Trophoblast cell (in vitro differentiated cells and primary cell): Measurements from ENCODE around the gene MYNN.

ENCODE experiments used
- DNase-seq, 2 donors: peaks; one replicate each; pipeline ENCODE4 v3.0.0-alpha.2; 2016
- H2AFZ ChIP-seq: 2 replicates; pipeline ENCODE4 v1.6.1; 2013; ENCODE audit warnings: low read length, moderate library complexity, mild to moderate bottlenecking; ENCODE audit not compliant: insufficient read depth, poor library complexity
- H2AK5ac ChIP-seq: 2 replicates; pipeline ENCODE4 v1.6.1; 2013; ENCODE audit warnings: mild to moderate bottlenecking, low read length
- H2BK120ac ChIP-seq: 2 replicates; pipeline ENCODE4 v1.6.1; 2013; ENCODE audit warnings: low read length, mild to moderate bottlenecking, moderate library complexity; ENCODE audit not compliant: insufficient read depth, poor library complexity
- H2BK12ac ChIP-seq: 2 replicates; pipeline ENCODE4 v1.6.1; 2013; ENCODE audit warnings: mild to moderate bottlenecking, low read length, moderate library complexity
- H2BK5ac ChIP-seq: 2 replicates; pipeline ENCODE4 v1.6.1; 2013; ENCODE audit warnings: low read length, low read depth, moderate library complexity, mild to moderate bottlenecking; ENCODE audit not compliant: poor library complexity
- H3K14ac ChIP-seq: 2 replicates; pipeline ENCODE4 v1.6.1; 2013; ENCODE audit warnings: mild to moderate bottlenecking, low read length
- H3K18ac ChIP-seq: 2 replicates; pipeline ENCODE4 v1.6.1; 2013; ENCODE audit warnings: mild to moderate bottlenecking, low read length
- H3K23ac ChIP-seq: 2 replicates; pipeline ENCODE4 v1.6.1; 2013; ENCODE audit warnings: low read length
- H3K27ac ChIP-seq: 2 replicates; pipeline ENCODE4 v1.5.1; 2013; ENCODE audit warnings: low read depth, mild to moderate bottlenecking, inconsistent platforms, low read length, moderate library complexity
- H3K27me3 ChIP-seq: 2 replicates; pipeline ENCODE4 v1.6.1; 2013; ENCODE audit warnings: inconsistent platforms, mild to moderate bottlenecking, low read length, moderate library complexity; ENCODE audit not compliant: insufficient read depth
- H3K36me3 ChIP-seq, 2 experiments: 1 replicate in 1 of 2; 2 replicates in 1 of 2; pipeline ENCODE4 v1.6.1; 2013; ENCODE audit warnings: low read length in 2 of 2, mild to moderate bottlenecking in 2 of 2, moderate library complexity in 1 of 2; ENCODE audit not compliant: insufficient read depth in 2 of 2, control insufficient read depth in 1 of 2
- H3K4ac ChIP-seq: 2 replicates; pipeline ENCODE4 v1.6.1; 2013; ENCODE audit warnings: low read depth, mild to moderate bottlenecking, low read length, moderate library complexity
- H3K4me1 ChIP-seq, 2 experiments: 1 replicate in 1 of 2; 2 replicates in 1 of 2; pipeline ENCODE4 v1.6.1; 2013; ENCODE audit warnings: low read length in 2 of 2, mild to moderate bottlenecking in 2 of 2, moderate library complexity in 1 of 2; ENCODE audit not compliant: insufficient read depth in 2 of 2, control insufficient read depth in 1 of 2
- H3K4me2 ChIP-seq: 2 replicates; pipeline ENCODE4 v1.6.1; 2013; ENCODE audit warnings: inconsistent platforms, mild to moderate bottlenecking, low read length, moderate library complexity
- H3K4me3 ChIP-seq: 2 replicates; pipeline ENCODE4 v1.5.1; 2013; ENCODE audit warnings: mild to moderate bottlenecking, low read depth, low read length, inconsistent platforms
- H3K79me1 ChIP-seq: one replicate; pipeline ENCODE4 v1.6.1; 2013; ENCODE audit warnings: low read length
- H3K79me2 ChIP-seq: 2 replicates; pipeline ENCODE4 v1.6.1; 2013; ENCODE audit warnings: low read length, mild to moderate bottlenecking; ENCODE audit not compliant: control insufficient read depth, insufficient read depth, poor library complexity
- H3K9ac ChIP-seq: 2 replicates; pipeline ENCODE4 v1.6.1; 2013; ENCODE audit warnings: mild to moderate bottlenecking, low read length
- H3K9me3 ChIP-seq: 2 replicates; pipeline ENCODE4 v1.6.1; 2013; ENCODE audit warnings: low read depth, mild to moderate bottlenecking, control low read depth, inconsistent platforms, low read length; ENCODE audit not compliant: insufficient read depth
- H4K12ac ChIP-seq: 2 replicates; pipeline ENCODE4 v1.6.1; 2013; ENCODE audit warnings: low read depth, mild to moderate bottlenecking, low read length, moderate library complexity
- H4K8ac ChIP-seq: 2 replicates; pipeline ENCODE4 v1.6.1; 2013; ENCODE audit warnings: low read depth, mild to moderate bottlenecking, low read length, moderate library complexity
- H4K91ac ChIP-seq: one replicate; pipeline ENCODE4 v1.6.1; 2013; ENCODE audit warnings: low read depth, mild to moderate bottlenecking, low read length, moderate library complexity
- WGBS: extraction: QIAGEN DNeasy Blood & Tissue Kit; methylation state at CpG from one replicate; pipeline ENCODE4 v1.1.7; 2013; ENCODE audit warnings: missing lambda C conversion rate; ENCODE audit not compliant: insufficient read length, insufficient coverage; ENCODE audit errors: extremely low coverage; 5-methylcytosine and 5-hydroxymethylcytosine counted together

MYNN gene

GRCh38 chr3:169771497-169772304 lies 1.5 kb upstream of the MYNN start:
- Histone ChIP-seq H3K36me3 (peaks cover 1 to 3% of the 10 kb centered on the region in 2 experiments), H3K4me3 (peak overlapping the region; percentile 33), H3K27me3 (no peaks in the 10 kb centered on the region), H3K79me2 (peaks cover 7% of the 10 kb centered on the region), H3K4me1 (no peaks in the 10 kb centered on the region), H3K27ac (no peak overlapping the region), H3K79me1 (peaks cover 14% of the 10 kb centered on the region), H3K18ac (no peak overlapping the region), H2AK5ac (no peak overlapping the region), H3K4me2 (peak overlapping the region; percentile 78), H4K8ac (no peak overlapping the region), H2AFZ (peak overlapping the region; percentile 30), H3K14ac (no peak overlapping the region), H3K9ac (no peak overlapping the region), H3K4ac (no peak overlapping the region), H2BK120ac (no peak overlapping the region), H4K12ac (no peak overlapping the region), H4K91ac (no peak overlapping the region), H3K23ac (no peak overlapping the region), H2BK12ac (no peak overlapping the region), H3K9me3 (no peaks in the 10 kb centered on the region), H2BK5ac (no peak overlapping the region)
- DNase-seq, result peak; percentile 45 to 93
- WGBS, result no CpG with 5 or more reads among the region's 27 CpGs

DNA sequence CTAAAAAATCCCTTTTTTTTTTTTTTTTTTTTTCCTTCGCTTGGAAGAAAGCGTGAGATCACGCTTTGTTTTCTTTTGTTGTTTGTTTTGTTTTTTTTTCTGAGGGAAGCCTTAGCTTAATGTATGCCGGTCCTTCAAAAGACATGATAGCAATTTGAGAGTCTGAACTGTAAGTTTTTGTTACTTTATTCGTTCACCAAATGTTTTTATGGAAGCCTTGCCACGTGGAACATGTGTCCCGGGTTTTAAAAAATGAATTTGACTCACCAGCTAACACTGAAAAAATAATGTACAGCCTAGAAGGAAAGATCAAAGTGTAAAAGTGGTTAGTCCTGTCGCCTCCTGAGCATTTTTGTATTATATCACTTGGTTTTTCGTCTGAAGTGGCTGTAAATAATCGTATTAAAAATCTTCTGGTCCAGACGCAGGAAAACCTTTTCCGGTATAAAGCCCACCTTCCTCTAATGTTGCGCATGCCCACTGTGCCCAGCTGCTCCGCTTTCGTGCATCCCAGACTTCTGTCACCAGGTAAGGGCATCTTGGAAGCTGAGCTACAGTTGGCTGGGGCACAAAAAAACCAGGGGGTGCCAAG lies 795 bp upstream of the MYNN start:
- peak overlapping the region; percentile 59 for H3K14ac ChIP-seq
- peak overlapping the region; percentile 93 for H3K4me3 ChIP-seq
- no CpG with 5 or more reads among the region's 15 CpGs for WGBS
- peak overlapping the region; percentile 80 for H4K8ac ChIP-seq
- peak overlapping the region; percentile 82 for H4K91ac ChIP-seq
- H3K9ac ChIP-seq, result peak overlapping the region; percentile 81
- peaks cover 14% of the 10 kb centered on the region for H3K79me1 ChIP-seq
- no peak overlapping the region for H3K4ac ChIP-seq
- H2BK12ac ChIP-seq, result no peak overlapping the region
- H2AK5ac ChIP-seq, result no peak overlapping the region
- peak overlapping the region; percentile 51 for H3K18ac ChIP-seq
- peak overlapping the region; percentile 33 for H4K12ac ChIP-seq
- no peak overlapping the region for H3K23ac ChIP-seq
- H3K79me2 ChIP-seq, result peaks cover 7% of the 10 kb centered on the region
- H3K4me1 ChIP-seq, result no peaks in the 10 kb centered on the region
- H2BK120ac ChIP-seq, result peak overlapping the region; percentile 62
- peak; percentile 78 to 86 for DNase-seq
- H2BK5ac ChIP-seq, result peak overlapping the region; percentile 47
- H3K4me2 ChIP-seq, result peak overlapping the region; percentile 78
- peaks cover 1 to 5% of the 10 kb centered on the region in 2 experiments for H3K36me3 ChIP-seq
- peak overlapping the region; percentile 92 for H3K27ac ChIP-seq
- peak overlapping the region; percentile 70 for H2AFZ ChIP-seq
- H3K9me3 ChIP-seq, result no peaks in the 10 kb centered on the region
- no peaks in the 10 kb centered on the region for H3K27me3 ChIP-seq

DNA sequence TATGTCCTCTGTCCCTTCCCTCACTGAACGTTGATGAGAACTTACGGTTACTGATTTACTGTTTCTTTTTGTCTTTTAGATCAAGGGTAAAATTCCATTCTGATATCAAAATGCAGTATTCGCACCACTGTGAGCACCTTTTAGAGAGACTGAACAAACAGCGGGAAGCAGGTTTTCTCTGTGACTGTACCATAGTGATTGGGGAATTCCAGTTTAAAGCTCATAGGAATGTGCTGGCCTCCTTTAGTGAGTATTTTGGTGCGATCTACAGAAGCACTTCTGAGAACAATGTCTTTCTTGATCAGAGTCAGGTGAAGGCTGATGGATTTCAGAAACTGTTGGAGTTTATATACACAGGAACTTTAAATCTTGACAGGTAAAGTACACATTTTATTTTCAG lies 990 bp downstream of the MYNN start:
- Histone ChIP-seq H3K27ac (no peak overlapping the region), H4K91ac (no peak overlapping the region), H3K18ac (no peak overlapping the region), H3K4me3 (no peak overlapping the region), H4K8ac (no peak overlapping the region), H3K4me1 (no peaks in the 10 kb centered on the region), H2BK120ac (no peak overlapping the region), H3K23ac (no peak overlapping the region), H2AFZ (no peak overlapping the region), H3K79me2 (peaks cover 7% of the 10 kb centered on the region), H3K9me3 (no peaks in the 10 kb centered on the region), H3K79me1 (peaks cover 14% of the 10 kb centered on the region), H3K27me3 (no peaks in the 10 kb centered on the region), H4K12ac (no peak overlapping the region), H3K9ac (no peak overlapping the region), H3K4ac (no peak overlapping the region), H2BK12ac (no peak overlapping the region), H3K14ac (no peak overlapping the region), H3K36me3 (peaks cover 4 to 14% of the 10 kb centered on the region in 2 experiments), H3K4me2 (peak overlapping the region; percentile 72), H2AK5ac (no peak overlapping the region), H2BK5ac (no peak overlapping the region)
- no CpG with 5 or more reads among the region's 5 CpGs for WGBS
- peak in 1 of 2 donors; percentile 34 for DNase-seq

GRCh38 chr3:169777822-169778221 lies 4.6 kb downstream of the MYNN start:
- no peak overlapping the region for H2BK120ac ChIP-seq
- no peak overlapping the region for H2AK5ac ChIP-seq
- H4K8ac ChIP-seq, result no peak overlapping the region
- H3K9ac ChIP-seq, result no peak overlapping the region
- no peak overlapping the region for H3K4me2 ChIP-seq
- H4K12ac ChIP-seq, result no peak overlapping the region
- H4K91ac ChIP-seq, result no peak overlapping the region
- no peak for DNase-seq
- peaks cover 4 to 32% of the 10 kb centered on the region in 2 experiments for H3K36me3 ChIP-seq
- no peak overlapping the region for H3K27ac ChIP-seq
- no peak overlapping the region for H3K4ac ChIP-seq
- no peaks in the 10 kb centered on the region for H3K4me1 ChIP-seq
- no peaks in the 10 kb centered on the region for H3K27me3 ChIP-seq
- no peaks in the 10 kb centered on the region for H3K9me3 ChIP-seq
- H2BK5ac ChIP-seq, result no peak overlapping the region
- no peak overlapping the region for H3K23ac ChIP-seq
- no peak overlapping the region for H3K4me3 ChIP-seq
- WGBS, result no CpG with 5 or more reads among the region's 4 CpGs
- peaks cover 5% of the 10 kb centered on the region for H3K79me2 ChIP-seq
- no peak overlapping the region for H3K18ac ChIP-seq
- H2BK12ac ChIP-seq, result no peak overlapping the region
- peaks cover 7% of the 10 kb centered on the region for H3K79me1 ChIP-seq
- no peak overlapping the region for H2AFZ ChIP-seq
- H3K14ac ChIP-seq, result no peak overlapping the region
